ENCODE data around the gene TTC27.

GRCh38 chr2:32801741-32802140 is 173.9 kb downstream of the TTC27 start:
- TF ChIP-seq, protein P1, sequence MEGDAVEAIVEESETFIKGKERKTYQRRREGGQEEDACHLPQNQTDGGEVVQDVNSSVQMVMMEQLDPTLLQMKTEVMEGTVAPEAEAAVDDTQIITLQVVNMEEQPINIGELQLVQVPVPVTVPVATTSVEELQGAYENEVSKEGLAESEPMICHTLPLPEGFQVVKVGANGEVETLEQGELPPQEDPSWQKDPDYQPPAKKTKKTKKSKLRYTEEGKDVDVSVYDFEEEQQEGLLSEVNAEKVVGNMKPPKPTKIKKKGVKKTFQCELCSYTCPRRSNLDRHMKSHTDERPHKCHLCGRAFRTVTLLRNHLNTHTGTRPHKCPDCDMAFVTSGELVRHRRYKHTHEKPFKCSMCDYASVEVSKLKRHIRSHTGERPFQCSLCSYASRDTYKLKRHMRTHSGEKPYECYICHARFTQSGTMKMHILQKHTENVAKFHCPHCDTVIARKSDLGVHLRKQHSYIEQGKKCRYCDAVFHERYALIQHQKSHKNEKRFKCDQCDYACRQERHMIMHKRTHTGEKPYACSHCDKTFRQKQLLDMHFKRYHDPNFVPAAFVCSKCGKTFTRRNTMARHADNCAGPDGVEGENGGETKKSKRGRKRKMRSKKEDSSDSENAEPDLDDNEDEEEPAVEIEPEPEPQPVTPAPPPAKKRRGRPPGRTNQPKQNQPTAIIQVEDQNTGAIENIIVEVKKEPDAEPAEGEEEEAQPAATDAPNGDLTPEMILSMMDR (optimal IDR thresholded peaks at IDR 0.05 in 1 of 3, IDR thresholded peaks at IDR 0.05 in 1 of 3, conservative IDR thresholded peaks at IDR 0.05 in 1 of 3; ENCODE audit: extremely low read depth in 1 of 3, insufficient read depth in 2 of 3, low read length in 3 of 3) = no peak
- TF ChIP-seq EZH2 (IDR thresholded peaks at IDR 0.05; ENCODE audit: low read length) = no peak

Data from keratinocyte (primary cell).